WTC11 (cell line): ENCODE results near the gene NSMF. TPM values are rescaled to one million over a fixed set of nuclear protein-coding genes. Genes with fewer than 3 reads are reported as not detected.
"Not testable (repeated sequence)": the region's sequence is repeated elsewhere in the genome, so short reads cannot be mapped to it uniquely, and the experiment has no call there.

ENCODE experiments used
- ATAC-seq: fragments of 200-7000 bp; cut with Tn5 transposase; 2 replicates; pipeline ENCODE4 v1.10.0; 2021; ENCODE audit warnings: mild to moderate bottlenecking, moderate library complexity
- CTCF ChIA-PET: fragments of 300-600 bp; sonication (Branson Sonifier 250); formaldehyde crosslinking; loops from one replicate; lab custom pipeline; 2021; ENCODE audit warnings: antibody characterized with exemption; lab: Charles Lee
- POLR2A ChIA-PET: fragments of 350-600 bp; sonication (Branson Sonifier 250); formaldehyde crosslinking; loops from one replicate; lab custom pipeline; 2021; ENCODE audit warnings: antibody characterized with exemption; lab: Charles Lee
- DNase-seq: peaks from one replicate; pipeline ENCODE4 v3.0.0; 2021; ENCODE audit warnings: low spot score
- H3K27ac Mint-ChIP-seq: 2 replicates; pipeline ENCODE4 v1.8.0; 2021; ENCODE audit warnings: mixed read lengths
- H3K27me3 Mint-ChIP-seq: 2 replicates; pipeline ENCODE4 v1.8.0; 2021; ENCODE audit warnings: low read depth, mild to moderate bottlenecking, moderate library complexity, mixed read lengths
- H3K36me3 Mint-ChIP-seq: 2 replicates; pipeline ENCODE4 v1.8.0; 2021; ENCODE audit warnings: mixed read lengths
- H3K4me1 Mint-ChIP-seq: 2 replicates; pipeline ENCODE4 v1.8.0; 2022; ENCODE audit warnings: mixed read lengths
- H3K4me3 Mint-ChIP-seq: 2 replicates; pipeline ENCODE4 v1.8.0; 2021; ENCODE audit warnings: mild to moderate bottlenecking, moderate library complexity, mixed read lengths
- H3K9me3 Mint-ChIP-seq: 2 replicates; pipeline ENCODE4 v1.8.0; 2021; ENCODE audit warnings: mixed read lengths
- ATF1 ChIP-seq: sonication (generic); formaldehyde crosslinking; IDR thresholded peaks from 2 replicates; pipeline ENCODE4 v1.8.1; 2023; ENCODE audit warnings: mild to moderate bottlenecking, moderate library complexity, missing genetic modification reagents
- CREM ChIP-seq: sonication (generic); formaldehyde crosslinking; IDR thresholded peaks from 2 replicates; pipeline ENCODE4 v1.8.1; 2022; ENCODE audit warnings: mild to moderate bottlenecking, missing genetic modification reagents, moderate library complexity
- ERG ChIP-seq: fragments of 250-450 bp; sonication (Bioruptor Pico); IDR thresholded peaks from 2 replicates; pipeline ENCODE4 v1.8.0; 2021; ENCODE audit warnings: mild to moderate bottlenecking
- GRHL2 ChIP-seq: fragments of 250-450 bp; sonication (Bioruptor Pico); IDR thresholded peaks from 2 replicates; pipeline ENCODE4 v1.8.0; 2022; ENCODE audit warnings: mild to moderate bottlenecking, moderate library complexity; ENCODE audit not compliant: insufficient replicate concordance, severe bottlenecking
- HMGA2 ChIP-seq: fragments of 250-450 bp; sonication (Bioruptor Pico); IDR thresholded peaks from 2 replicates; pipeline ENCODE4 v1.4.0; 2021; ENCODE audit warnings: mild to moderate bottlenecking, moderate library complexity
- IRF2 ChIP-seq: sonication (generic); formaldehyde crosslinking; IDR thresholded peaks from 2 replicates; pipeline ENCODE4 v1.8.0; 2022; ENCODE audit warnings: low read depth, missing genetic modification reagents, borderline replicate concordance
- JAZF1 ChIP-seq: fragments of 250-450 bp; sonication (Bioruptor Pico); IDR thresholded peaks from 2 replicates; pipeline ENCODE4 v1.9.0; 2021; ENCODE audit warnings: moderate library complexity, mild to moderate bottlenecking, inconsistent platforms
- MAX ChIP-seq: sonication (generic); formaldehyde crosslinking; IDR thresholded peaks from 2 replicates; pipeline ENCODE4 v1.8.0; 2022; ENCODE audit warnings: mild to moderate bottlenecking, missing genetic modification reagents
- NFATC4 ChIP-seq: fragments of 250-450 bp; sonication (Bioruptor Pico); IDR thresholded peaks from 2 replicates; pipeline ENCODE4 v1.9.0; 2021; ENCODE audit warnings: mild to moderate bottlenecking
- RELA ChIP-seq: sonication (generic); formaldehyde crosslinking; IDR thresholded peaks from 2 replicates; pipeline ENCODE4 v1.8.1; 2022; ENCODE audit warnings: missing genetic modification reagents, mild to moderate bottlenecking, borderline replicate concordance
- SP1 ChIP-seq: sonication (generic); formaldehyde crosslinking; conservative IDR thresholded peaks from 2 replicates; pipeline ENCODE4 v1.8.1; 2022; ENCODE audit warnings: missing genetic modification reagents
- STAT6 ChIP-seq: sonication (generic); formaldehyde crosslinking; conservative IDR thresholded peaks from 2 replicates; pipeline ENCODE4 v1.8.1; 2023; ENCODE audit warnings: mild to moderate bottlenecking, low read depth, missing genetic modification reagents, moderate library complexity
- ZNF263 ChIP-seq: sonication (generic); formaldehyde crosslinking; IDR thresholded peaks from 2 replicates; pipeline ENCODE4 v1.8.1; 2022; ENCODE audit warnings: low read depth, mild to moderate bottlenecking, moderate library complexity, missing genetic modification reagents
- ZNF532 ChIP-seq: fragments of 250-450 bp; sonication (Bioruptor Pico); IDR thresholded peaks from 2 replicates; pipeline ENCODE4 v1.9.0; 2021; ENCODE audit warnings: mild to moderate bottlenecking, borderline replicate concordance
- total RNA-seq: library from RNA; stranded (reverse); gene quantifications from 3 replicates; pipeline ENCODE4 v1.2.3, GENCODE V29; 2021
- TF ChIP-seq, protein P1 (sequence below): sonication (generic); formaldehyde crosslinking; IDR thresholded peaks from 2 replicates; pipeline ENCODE4 v1.8.1; 2022; ENCODE audit warnings: mild to moderate bottlenecking, missing genetic modification reagents, moderate library complexity, borderline replicate concordance
- TF ChIP-seq, protein P2 (sequence below): sonication (generic); formaldehyde crosslinking; IDR thresholded peaks from 2 replicates; pipeline ENCODE4 v1.8.0; 2022; ENCODE audit warnings: mild to moderate bottlenecking, missing genetic modification reagents
- TF ChIP-seq, protein P3 (sequence below): sonication (generic); formaldehyde crosslinking; IDR thresholded peaks from 2 replicates; pipeline ENCODE4 v1.8.0; 2023; ENCODE audit warnings: missing genetic modification reagents

NSMF gene
- total RNA-seq, 1 experiment from 2014 or later = 61.9 TPM

GRCh38 chr9:137411260-137411644, 47.9 kb downstream of the NSMF start:
- Mint-ChIP-seq H3K36me3 (no peaks in the 10 kb centered on the region), H3K4me1 (no peaks in the 10 kb centered on the region), H3K27ac (no peak overlapping the region), H3K4me3 (no peak overlapping the region), H3K27me3 (peaks cover 1% of the 10 kb centered on the region; the same call in 1 of the 2 replicates), H3K9me3 (no peaks in the 10 kb centered on the region)
- ATAC-seq (no peak), DNase-seq (no peak)
- ChIA-PET POLR2A (no interaction called here), CTCF (interaction anchor here (1.4 to 3.3 kb wide), 2 partner anchors 12 to 124 kb away, joined by 5 to 24 read pairs; partner anchors contain the start of genes EXD3 and NOXA1)
- TF ChIP-seq, protein P1, sequence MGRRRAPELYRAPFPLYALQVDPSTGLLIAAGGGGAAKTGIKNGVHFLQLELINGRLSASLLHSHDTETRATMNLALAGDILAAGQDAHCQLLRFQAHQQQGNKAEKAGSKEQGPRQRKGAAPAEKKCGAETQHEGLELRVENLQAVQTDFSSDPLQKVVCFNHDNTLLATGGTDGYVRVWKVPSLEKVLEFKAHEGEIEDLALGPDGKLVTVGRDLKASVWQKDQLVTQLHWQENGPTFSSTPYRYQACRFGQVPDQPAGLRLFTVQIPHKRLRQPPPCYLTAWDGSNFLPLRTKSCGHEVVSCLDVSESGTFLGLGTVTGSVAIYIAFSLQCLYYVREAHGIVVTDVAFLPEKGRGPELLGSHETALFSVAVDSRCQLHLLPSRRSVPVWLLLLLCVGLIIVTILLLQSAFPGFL (CRISPR knock-in tag) = no peak
- TF ChIP-seq IRF2 (no peak), NFATC4 (no peak)

- no peaks in the 10 kb centered on the region for H3K36me3 Mint-ChIP-seq
- TF ChIP-seq ERG (CRISPR knock-in tag) (no peak), SP1 (CRISPR knock-in tag) (no peak), HMGA2 (no peak), ZNF263 (CRISPR knock-in tag) (no peak), MAX (CRISPR knock-in tag) (no peak), ZNF532 (CRISPR knock-in tag) (no peak), RELA (CRISPR knock-in tag) (no peak), CREM (CRISPR knock-in tag) (no peak), JAZF1 (CRISPR knock-in tag) (no peak), GRHL2 (CRISPR knock-in tag) (no peak), STAT6 (CRISPR knock-in tag) (no peak), ATF1 (CRISPR knock-in tag) (no peak)
- TF ChIP-seq, protein P2, sequence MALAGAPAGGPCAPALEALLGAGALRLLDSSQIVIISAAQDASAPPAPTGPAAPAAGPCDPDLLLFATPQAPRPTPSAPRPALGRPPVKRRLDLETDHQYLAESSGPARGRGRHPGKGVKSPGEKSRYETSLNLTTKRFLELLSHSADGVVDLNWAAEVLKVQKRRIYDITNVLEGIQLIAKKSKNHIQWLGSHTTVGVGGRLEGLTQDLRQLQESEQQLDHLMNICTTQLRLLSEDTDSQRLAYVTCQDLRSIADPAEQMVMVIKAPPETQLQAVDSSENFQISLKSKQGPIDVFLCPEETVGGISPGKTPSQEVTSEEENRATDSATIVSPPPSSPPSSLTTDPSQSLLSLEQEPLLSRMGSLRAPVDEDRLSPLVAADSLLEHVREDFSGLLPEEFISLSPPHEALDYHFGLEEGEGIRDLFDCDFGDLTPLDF = no peak
- TF ChIP-seq, protein P3, sequence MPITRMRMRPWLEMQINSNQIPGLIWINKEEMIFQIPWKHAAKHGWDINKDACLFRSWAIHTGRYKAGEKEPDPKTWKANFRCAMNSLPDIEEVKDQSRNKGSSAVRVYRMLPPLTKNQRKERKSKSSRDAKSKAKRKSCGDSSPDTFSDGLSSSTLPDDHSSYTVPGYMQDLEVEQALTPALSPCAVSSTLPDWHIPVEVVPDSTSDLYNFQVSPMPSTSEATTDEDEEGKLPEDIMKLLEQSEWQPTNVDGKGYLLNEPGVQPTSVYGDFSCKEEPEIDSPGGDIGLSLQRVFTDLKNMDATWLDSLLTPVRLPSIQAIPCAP (CRISPR knock-in tag) = no peak
- peaks cover 5% of the 10 kb centered on the region; the same call in 1 of the 2 replicates for H3K27me3 Mint-ChIP-seq
- ATAC-seq (no peak), DNase-seq (no peak)
- H3K4me3 Mint-ChIP-seq = no peak overlapping the region
- POLR2A ChIA-PET = no interaction called here
- no peak overlapping the region for H3K27ac Mint-ChIP-seq
- CTCF ChIA-PET = interaction anchor here (1.4 to 1.8 kb wide), 2 partner anchors 12 to 124 kb away, joined by 5 to 8 read pairs; partner anchors contain the start of genes EXD3 and NOXA1
- no peaks in the 10 kb centered on the region for H3K9me3 Mint-ChIP-seq
- H3K4me1 Mint-ChIP-seq = no peaks in the 10 kb centered on the region
Observed at GRCh38 chr9:137410891-137411249, 48.3 kb downstream of the NSMF start.

- POLR2A ChIA-PET = interaction anchor here (0.6 to 0.7 kb wide), 2 partner anchors 106 to 209 kb away, joined by 3 to 8 read pairs; no protein-coding TSS in a partner anchor
- not testable (repeated sequence) for H3K9me3 Mint-ChIP-seq
Observed at GRCh38 chr9:137410236-137410890, 48.8 kb downstream of the NSMF start.

More at GRCh38 chr9:137410236-137410890, 48.8 kb downstream of the NSMF start:
- H3K27me3 Mint-ChIP-seq, DNase-seq, ATAC-seq, H3K36me3 Mint-ChIP-seq, H3K27ac Mint-ChIP-seq, H3K4me1 Mint-ChIP-seq, H3K4me3 Mint-ChIP-seq: not testable (repeated sequence)
- CTCF ChIA-PET = interaction anchor here (0.7 to 1.8 kb wide), 2 partner anchors 13 to 137 kb away, joined by 3 to 8 read pairs; partner anchors contain the start of genes EXD3 and NOXA1
